GM12878 (cell line): ENCODE data around the gene PTPRH.

Source experiments
- ATF2 ChIP-seq: IDR thresholded peaks from 2 replicates; pipeline ENCODE4 v1.6.1; 2012; ENCODE audit warnings: low read length, inconsistent platforms
- ATF3 ChIP-seq: IDR thresholded peaks from 2 replicates; pipeline ENCODE4 v1.6.1; 2011; ENCODE audit warnings: low read depth, mild to moderate bottlenecking, low read length, moderate library complexity, borderline replicate concordance; ENCODE audit errors: extremely low read depth
- CBFB ChIP-seq: IDR thresholded peaks from 2 replicates; pipeline ENCODE4 v1.6.1; 2016; ENCODE audit warnings: antibody characterized with exemption, low read depth
- CHD4 ChIP-seq: fragments of 200-600 bp; sonication (generic); IDR thresholded peaks from 2 replicates; pipeline ENCODE4 v1.6.1; 2016; ENCODE audit warnings: mild to moderate bottlenecking
- CTCF ChIP-seq, 3 experiments: IDR thresholded peaks in 2 of 3; conservative IDR thresholded peaks in 1 of 3; 2 replicates each; pipeline ENCODE4 v1.5.1; 2011; ENCODE audit warnings: low read depth in 3 of 3, low read length in 3 of 3, mild to moderate bottlenecking in 3 of 3, control low read depth in 2 of 3, moderate library complexity in 2 of 3, inconsistent platforms in 1 of 3, mixed read lengths in 1 of 3; ENCODE audit not compliant: control insufficient read depth in 2 of 3, insufficient read depth in 1 of 3; ENCODE audit errors: extremely low read depth in 1 of 3
- E2F8 ChIP-seq: fragments of 450-650 bp; IDR thresholded peaks from 2 replicates; pipeline ENCODE4 v1.6.1; 2018; ENCODE audit warnings: mild to moderate bottlenecking, low read depth, moderate library complexity; ENCODE audit not compliant: partially characterized antibody
- IRF5 ChIP-seq: fragments of 450-650 bp; IDR thresholded peaks from 2 replicates; pipeline ENCODE4 v1.6.1; 2017; ENCODE audit warnings: borderline replicate concordance
- KDM1A ChIP-seq: fragments of 200-600 bp; sonication (generic); IDR thresholded peaks from 2 replicates; pipeline ENCODE4 v1.6.1; 2016; ENCODE audit warnings: borderline replicate concordance
- POLR2A ChIP-seq: IDR thresholded peaks from 2 replicates; pipeline ENCODE4 v1.6.1; 2011; ENCODE audit warnings: low read depth, mild to moderate bottlenecking, low read length
- POLR2AphosphoS5 ChIP-seq: IDR thresholded peaks from 2 replicates; pipeline ENCODE4 v1.6.1; 2011; ENCODE audit warnings: mild to moderate bottlenecking, low read length, inconsistent platforms
- POU2F2 ChIP-seq: IDR thresholded peaks from 3 replicates; pipeline ENCODE4 v1.6.1; 2011; ENCODE audit warnings: low read depth, mild to moderate bottlenecking, low read length, borderline replicate concordance
- SP1 ChIP-seq: IDR thresholded peaks from one replicate; pipeline ENCODE4 v1.6.1; 2011; ENCODE audit warnings: low read depth, low read length
- TF ChIP-seq, protein P1 (sequence below): fragments of 450-650 bp; IDR thresholded peaks from 2 replicates; pipeline ENCODE4 v1.6.1; 2017; ENCODE audit warnings: mild to moderate bottlenecking
- TF ChIP-seq, protein P2 (sequence below): IDR thresholded peaks from 2 replicates; pipeline ENCODE4 v1.6.1; 2012; ENCODE audit warnings: low read depth, low read length, improper control_type of control experiment

DNA sequence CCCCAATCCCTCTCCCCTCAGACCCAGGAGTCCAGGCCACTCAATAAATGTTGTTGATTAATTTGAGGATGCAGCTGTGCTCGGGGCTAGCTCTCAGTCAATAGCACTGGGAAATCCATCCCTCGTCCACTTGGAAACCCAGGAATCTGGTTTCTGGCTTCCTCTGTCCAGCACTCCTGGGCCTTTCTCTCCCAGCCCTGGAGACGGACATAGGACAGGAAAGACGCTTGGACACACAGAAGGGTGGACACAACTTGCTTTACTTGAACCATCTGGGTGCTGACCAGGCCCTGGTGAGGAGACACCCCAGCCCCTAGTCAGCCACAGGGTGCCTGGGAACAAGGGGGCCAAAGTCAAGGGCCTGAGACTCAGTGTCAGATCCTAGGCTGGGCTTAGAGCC is 50.9 kb downstream of the PTPRH start:
- TF ChIP-seq CTCF (IDR thresholded peaks at IDR 0.05 in 2 of 3, conservative IDR thresholded peaks at IDR 0.05 in 1 of 3; ENCODE audit: control insufficient read depth in 2 of 3, extremely low read depth in 1 of 3, insufficient read depth in 1 of 3, low read depth in 3 of 3, low read length in 3 of 3): no peak
- no peak for TF ChIP-seq ATF3
- TF ChIP-seq IRF5: no peak
- no peak for TF ChIP-seq SP1
- TF ChIP-seq CHD4: no peak
- no peak for TF ChIP-seq POLR2A
- TF ChIP-seq POLR2AphosphoS5: no peak
- TF ChIP-seq ATF2: no peak
- TF ChIP-seq, protein P1, sequence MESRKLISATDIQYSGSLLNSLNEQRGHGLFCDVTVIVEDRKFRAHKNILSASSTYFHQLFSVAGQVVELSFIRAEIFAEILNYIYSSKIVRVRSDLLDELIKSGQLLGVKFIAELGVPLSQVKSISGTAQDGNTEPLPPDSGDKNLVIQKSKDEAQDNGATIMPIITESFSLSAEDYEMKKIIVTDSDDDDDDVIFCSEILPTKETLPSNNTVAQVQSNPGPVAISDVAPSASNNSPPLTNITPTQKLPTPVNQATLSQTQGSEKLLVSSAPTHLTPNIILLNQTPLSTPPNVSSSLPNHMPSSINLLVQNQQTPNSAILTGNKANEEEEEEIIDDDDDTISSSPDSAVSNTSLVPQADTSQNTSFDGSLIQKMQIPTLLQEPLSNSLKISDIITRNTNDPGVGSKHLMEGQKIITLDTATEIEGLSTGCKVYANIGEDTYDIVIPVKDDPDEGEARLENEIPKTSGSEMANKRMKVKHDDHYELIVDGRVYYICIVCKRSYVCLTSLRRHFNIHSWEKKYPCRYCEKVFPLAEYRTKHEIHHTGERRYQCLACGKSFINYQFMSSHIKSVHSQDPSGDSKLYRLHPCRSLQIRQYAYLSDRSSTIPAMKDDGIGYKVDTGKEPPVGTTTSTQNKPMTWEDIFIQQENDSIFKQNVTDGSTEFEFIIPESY: no peak
- TF ChIP-seq POU2F2: no peak
- no peak for TF ChIP-seq CBFB
- TF ChIP-seq E2F8: no peak
- TF ChIP-seq, protein P2, sequence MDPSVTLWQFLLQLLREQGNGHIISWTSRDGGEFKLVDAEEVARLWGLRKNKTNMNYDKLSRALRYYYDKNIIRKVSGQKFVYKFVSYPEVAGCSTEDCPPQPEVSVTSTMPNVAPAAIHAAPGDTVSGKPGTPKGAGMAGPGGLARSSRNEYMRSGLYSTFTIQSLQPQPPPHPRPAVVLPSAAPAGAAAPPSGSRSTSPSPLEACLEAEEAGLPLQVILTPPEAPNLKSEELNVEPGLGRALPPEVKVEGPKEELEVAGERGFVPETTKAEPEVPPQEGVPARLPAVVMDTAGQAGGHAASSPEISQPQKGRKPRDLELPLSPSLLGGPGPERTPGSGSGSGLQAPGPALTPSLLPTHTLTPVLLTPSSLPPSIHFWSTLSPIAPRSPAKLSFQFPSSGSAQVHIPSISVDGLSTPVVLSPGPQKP: no peak
- TF ChIP-seq KDM1A: no peak
